Adrenal gland (tissue), 12 donors: ENCODE measurements around the gene DGKH. TPM values are rescaled to one million over a fixed set of nuclear protein-coding genes. Genes with fewer than 3 reads are reported as not detected.

Source experiments
- DNase-seq, 7 donors: peaks; one replicate each; pipeline ENCODE4 v3.0.0-alpha.2; 2019 to 2020
- H3K27ac ChIP-seq, 5 donors: fragments of 200-600 bp; sonication (generic) in 4 of 5; 1 replicate in 3 of 5; 2 replicates in 2 of 5; pipeline versions ENCODE4 v1.5.1 to v1.8.0; 2016 to 2020; ENCODE audit warnings: mild to moderate bottlenecking in 1 of 5
- H3K27me3 ChIP-seq: fragments of 200-600 bp; 2 replicates; pipeline ENCODE4 v1.8.0; 2021
- H3K36me3 ChIP-seq, 2 donors: fragments of 200-600 bp; replicated peaks in 1 of 2; 1 replicate in 1 of 2; 2 replicates in 1 of 2; pipeline versions ENCODE4 v1.5.1 to v1.8.0; 2018 to 2022
- H3K4me1 ChIP-seq, 2 donors: fragments of 200-600 bp; replicated peaks in 1 of 2; 1 replicate in 1 of 2; 2 replicates in 1 of 2; pipeline versions ENCODE4 v1.5.1 to v1.8.0; 2018 to 2021
- H3K4me3 ChIP-seq, 4 donors: fragments of 200-600 bp; sonication (generic) in 3 of 4; one replicate each; pipeline ENCODE4 v1.5.1; 2016 to 2018
- H3K9me3 ChIP-seq, 3 donors: fragments of 200-600 bp; sonication (generic) in 1 of 3; replicated peaks in 1 of 3; 1 replicate in 2 of 3; 2 replicates in 1 of 3; pipeline versions ENCODE4 v1.5.1 to v1.8.0; 2016 to 2021
- POLR2A ChIP-seq, 2 donors: fragments of 450-650 bp; IDR thresholded peaks; one replicate each; pipeline ENCODE4 v1.6.1; 2017; ENCODE audit warnings: antibody characterized with exemption in 2 of 2, mild to moderate bottlenecking in 2 of 2, moderate library complexity in 1 of 2
- WGBS, 4 donors: extraction: QIAGEN DNeasy Blood & Tissue Kit in 2 of 4; methylation state at CpG; one replicate each; pipeline versions ENCODE4 v1.1.5 to v1.1.7; 2013 to 2017; 5-methylcytosine and 5-hydroxymethylcytosine counted together
- intact Hi-C, 2 donors: fragments of 100-400 bp; cut with DNase I; formaldehyde crosslinking; loops; one replicate each; pipeline versions ENCODE4 v1.14.1 to v1.15.0; 2022 to 2023
- polyA plus RNA-seq, 3 donors: library from polyadenylated mRNA; stranded (reverse); fragments of 200-250 nt in 2 of 3; fragments of 350-450 nt in 1 of 3; fragmentation: Illumina TruSeq in 1 of 3; extraction: RNeasy Lipid Tissue Mini Kit (QIAGEN cat#74804) in 1 of 3; gene quantifications; one replicate each; pipeline ENCODE4 v1.2.3, GENCODE V29; 2013 to 2014
- total RNA-seq, 9 donors: library from RNA; depleted of rRNA in 4 of 9; stranded (reverse); fragments of >200 nt in 4 of 9; fragments of 120-200 nt in 1 of 9; fragmentation: NEBNext Ultra II Directional in 1 of 9; extraction: Animal tissue kit (Norgen Biotek cat#: 25700) in 1 of 9; gene quantifications; one replicate each; pipeline versions ENCODE4 v1.1.0 to v1.2.4, GENCODE V29; 2013 to 2023
- TF ChIP-seq, protein P1 (sequence below), 6 experiments: fragments of 450-650 bp in 4 of 6; fragments of 200-600 bp in 2 of 6; sonication (generic) in 1 of 6; IDR thresholded peaks; 1 replicate in 5 of 6; 2 replicates in 1 of 6; pipeline versions ENCODE4 v1.5.1 to v1.8.0; 2016 to 2021; ENCODE audit warnings: antibody characterized with exemption in 6 of 6, mild to moderate bottlenecking in 2 of 6, moderate library complexity in 1 of 6
- donor health status: healthy with polysubstance abuse.
- donor health status: Bipolar disorder and iron deficiency.
- donor health status: DM: yes; HTN: yes; CAD: no.
- donor health status: DM: no; HTN: no; CAD: no.
- donor health status: DM: no; HTN: no; CAD: no.
- donor health status: DM: yes; HTN: yes; CAD: no.

The DGKH gene
- total and polyA plus RNA-seq, 12 donors = 0.81 to 7.1 (median 3.6) TPM

DNA sequence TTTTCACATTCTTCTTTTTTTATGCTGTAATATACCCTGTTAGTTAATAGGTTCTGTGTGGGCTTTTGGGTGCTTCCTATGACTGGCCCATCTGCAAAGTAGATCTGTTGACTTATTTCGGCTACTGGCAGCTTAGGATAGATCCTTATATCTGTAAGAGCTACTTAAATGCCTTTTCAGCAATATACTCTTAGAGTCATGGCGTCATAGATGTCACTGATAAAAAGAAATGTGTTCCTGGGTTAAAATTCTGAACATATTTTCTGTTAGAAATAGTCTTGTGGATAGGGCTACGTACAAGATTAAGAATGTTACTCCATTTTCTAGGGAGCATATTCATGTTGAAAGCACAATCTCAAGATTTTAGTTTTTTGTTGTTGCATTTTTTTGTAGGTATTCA lies 228.2 kb downstream of the DGKH start:
- Histone ChIP-seq H3K4me1 (peaks cover 6 to 42% of the 10 kb centered on the region in 2 donors), H3K27ac (no peak overlapping the region), H3K27me3 (no peaks in the 10 kb centered on the region), H3K9me3 (no peaks in the 10 kb centered on the region), H3K36me3 (no peaks in the 10 kb centered on the region), H3K4me3 (no peak overlapping the region)
- 89 to 98% (median 90%) methylated on average over 3 of the region's 3 CpGs for WGBS, 4 donors
- intact Hi-C loops = no loop called here
- TF ChIP-seq, protein P1, sequence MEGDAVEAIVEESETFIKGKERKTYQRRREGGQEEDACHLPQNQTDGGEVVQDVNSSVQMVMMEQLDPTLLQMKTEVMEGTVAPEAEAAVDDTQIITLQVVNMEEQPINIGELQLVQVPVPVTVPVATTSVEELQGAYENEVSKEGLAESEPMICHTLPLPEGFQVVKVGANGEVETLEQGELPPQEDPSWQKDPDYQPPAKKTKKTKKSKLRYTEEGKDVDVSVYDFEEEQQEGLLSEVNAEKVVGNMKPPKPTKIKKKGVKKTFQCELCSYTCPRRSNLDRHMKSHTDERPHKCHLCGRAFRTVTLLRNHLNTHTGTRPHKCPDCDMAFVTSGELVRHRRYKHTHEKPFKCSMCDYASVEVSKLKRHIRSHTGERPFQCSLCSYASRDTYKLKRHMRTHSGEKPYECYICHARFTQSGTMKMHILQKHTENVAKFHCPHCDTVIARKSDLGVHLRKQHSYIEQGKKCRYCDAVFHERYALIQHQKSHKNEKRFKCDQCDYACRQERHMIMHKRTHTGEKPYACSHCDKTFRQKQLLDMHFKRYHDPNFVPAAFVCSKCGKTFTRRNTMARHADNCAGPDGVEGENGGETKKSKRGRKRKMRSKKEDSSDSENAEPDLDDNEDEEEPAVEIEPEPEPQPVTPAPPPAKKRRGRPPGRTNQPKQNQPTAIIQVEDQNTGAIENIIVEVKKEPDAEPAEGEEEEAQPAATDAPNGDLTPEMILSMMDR (IDR thresholded peaks at IDR 0.05) = no peak
- TF ChIP-seq POLR2A (IDR thresholded peaks at IDR 0.05) = no peak
- no peak for DNase-seq

DNA sequence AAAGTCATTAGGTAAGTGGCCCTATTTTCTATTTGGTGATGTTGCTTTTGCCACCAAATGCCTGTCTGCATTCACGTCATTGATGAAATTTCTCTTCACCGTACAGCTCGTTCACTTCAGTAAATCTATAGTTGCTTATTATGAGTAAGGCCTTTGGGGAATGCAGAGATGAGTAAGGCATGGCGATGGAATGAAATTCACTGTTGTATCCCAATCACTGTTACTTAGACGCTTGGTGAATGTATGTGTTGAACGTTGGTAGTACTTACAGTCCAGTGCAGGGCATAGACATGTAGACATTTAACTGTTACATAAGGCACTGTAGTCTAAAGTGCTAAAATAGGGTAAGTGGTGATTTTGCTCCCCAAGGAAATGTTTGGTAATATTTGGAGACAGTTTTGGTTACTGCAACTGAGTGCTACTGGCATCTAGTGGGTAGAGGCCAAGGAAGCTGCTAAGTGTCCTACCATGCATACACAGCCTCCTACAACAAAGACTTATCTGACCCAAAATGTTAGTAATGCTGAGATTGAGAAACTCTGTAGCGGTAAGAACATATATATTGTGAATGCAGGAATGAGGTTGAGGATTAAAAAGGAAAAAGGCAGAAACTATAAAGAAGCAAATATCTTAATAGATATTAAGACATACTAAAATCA lies 229.3 kb downstream of the DGKH start:
- intact Hi-C loops = no loop called here
- WGBS, 4 donors = 95 to 98% (median 96%) methylated on average over 7 of the region's 7 CpGs

DNA sequence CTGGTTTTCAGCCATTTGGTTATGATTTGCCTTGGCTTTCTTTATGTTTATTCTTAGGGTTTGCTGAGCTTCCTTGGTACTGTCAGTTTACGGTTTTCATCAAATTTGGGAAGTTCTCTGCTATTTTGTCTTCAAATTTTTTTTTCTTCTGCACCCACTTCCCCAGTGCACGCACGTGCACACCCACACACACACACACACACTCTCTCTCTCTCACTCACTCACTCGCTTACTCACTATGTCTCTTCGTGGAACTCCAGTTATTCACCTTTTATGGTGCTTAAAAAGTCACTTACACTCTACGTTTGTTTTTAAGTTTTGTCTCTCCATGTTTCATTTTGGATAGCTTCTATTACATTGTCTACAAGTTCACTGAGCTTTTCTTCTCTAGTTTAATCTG lies 230.6 kb downstream of the DGKH start:
- TF ChIP-seq, protein P1 (IDR thresholded peaks at IDR 0.05) = no peak
- no peak for TF ChIP-seq POLR2A (IDR thresholded peaks at IDR 0.05)
- H3K9me3 ChIP-seq = no peaks in the 10 kb centered on the region
- WGBS, 4 donors = 74 to 88% (median 77%) methylated on average over 6 of the region's 6 CpGs
- peaks cover 0 to 30% of the 10 kb centered on the region in 2 donors for H3K4me1 ChIP-seq
- no peak overlapping the region for H3K27ac ChIP-seq
- no peak overlapping the region for H3K4me3 ChIP-seq
- intact Hi-C loops = no loop called here
- no peaks in the 10 kb centered on the region for H3K27me3 ChIP-seq
- H3K36me3 ChIP-seq = no peaks in the 10 kb centered on the region
- DNase-seq = no peak

More for the DNA sequence above, 229.3 kb downstream of the DGKH start:
- TF ChIP-seq POLR2A (IDR thresholded peaks at IDR 0.05) = no peak
- TF ChIP-seq, protein P1 (IDR thresholded peaks at IDR 0.05) = no peak
- no peak overlapping the region for H3K27ac ChIP-seq
- no peaks in the 10 kb centered on the region for H3K36me3 ChIP-seq
- H3K27me3 ChIP-seq = no peaks in the 10 kb centered on the region
- no peaks in the 10 kb centered on the region for H3K9me3 ChIP-seq
- no peak for DNase-seq
- peaks cover 5 to 42% of the 10 kb centered on the region in 2 donors for H3K4me1 ChIP-seq
- no peak overlapping the region for H3K4me3 ChIP-seq

DNA sequence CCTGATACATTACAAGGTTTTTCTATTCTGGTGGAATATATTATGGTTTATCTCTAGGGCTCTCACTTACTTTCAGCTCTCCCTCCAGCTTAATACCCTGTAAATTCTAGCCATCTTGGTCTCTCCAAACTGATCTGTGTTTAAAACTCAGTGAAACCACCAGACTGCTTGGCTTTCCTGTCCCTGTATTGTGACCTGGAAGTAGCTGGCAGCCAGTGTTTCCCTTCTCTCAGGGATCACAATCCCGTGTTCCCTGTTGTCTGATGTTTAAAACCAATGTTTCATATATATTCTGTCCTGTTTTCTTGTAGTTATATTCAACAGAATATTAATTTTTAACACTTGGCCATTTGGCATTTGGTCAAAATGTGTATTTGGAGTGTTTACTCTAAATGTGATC lies 231.5 kb downstream of the DGKH start:
- TF ChIP-seq, protein P1 (IDR thresholded peaks at IDR 0.05) = no peak
- no peak for TF ChIP-seq POLR2A (IDR thresholded peaks at IDR 0.05)
- no peak for DNase-seq
- Histone ChIP-seq H3K4me1 (peaks cover 0 to 23% of the 10 kb centered on the region in 2 donors), H3K9me3 (no peaks in the 10 kb centered on the region), H3K4me3 (no peak overlapping the region), H3K27me3 (no peaks in the 10 kb centered on the region), H3K27ac (no peak overlapping the region), H3K36me3 (no peaks in the 10 kb centered on the region)
- intact Hi-C loops = no loop called here
- WGBS, 4 donors = 65 to 68% (median 67%) methylated on average over 1 of the region's 1 CpG
